HG03565 (cell line): ENCODE measurements around the gene VPS13A.
"Not testable (repeated sequence)": the region's sequence is repeated elsewhere in the genome, so short reads cannot be mapped to it uniquely, and the experiment has no call there.

Experiments used
- ATAC-seq: cut with Tn5 transposase; IDR thresholded peaks from one replicate; pipeline ENCODE4 v1.9.1; 2021; ENCODE audit warnings: mild to moderate bottlenecking, moderate library complexity; ENCODE audit not compliant: unreplicated experiment

The VPS13A gene

GRCh38 chr9:77293949-77294348 is 116.6 kb downstream of the VPS13A start:
- no peak for ATAC-seq

GRCh38 chr9:77304543-77304942 is 127.2 kb downstream of the VPS13A start:
- ATAC-seq = no peak

DNA sequence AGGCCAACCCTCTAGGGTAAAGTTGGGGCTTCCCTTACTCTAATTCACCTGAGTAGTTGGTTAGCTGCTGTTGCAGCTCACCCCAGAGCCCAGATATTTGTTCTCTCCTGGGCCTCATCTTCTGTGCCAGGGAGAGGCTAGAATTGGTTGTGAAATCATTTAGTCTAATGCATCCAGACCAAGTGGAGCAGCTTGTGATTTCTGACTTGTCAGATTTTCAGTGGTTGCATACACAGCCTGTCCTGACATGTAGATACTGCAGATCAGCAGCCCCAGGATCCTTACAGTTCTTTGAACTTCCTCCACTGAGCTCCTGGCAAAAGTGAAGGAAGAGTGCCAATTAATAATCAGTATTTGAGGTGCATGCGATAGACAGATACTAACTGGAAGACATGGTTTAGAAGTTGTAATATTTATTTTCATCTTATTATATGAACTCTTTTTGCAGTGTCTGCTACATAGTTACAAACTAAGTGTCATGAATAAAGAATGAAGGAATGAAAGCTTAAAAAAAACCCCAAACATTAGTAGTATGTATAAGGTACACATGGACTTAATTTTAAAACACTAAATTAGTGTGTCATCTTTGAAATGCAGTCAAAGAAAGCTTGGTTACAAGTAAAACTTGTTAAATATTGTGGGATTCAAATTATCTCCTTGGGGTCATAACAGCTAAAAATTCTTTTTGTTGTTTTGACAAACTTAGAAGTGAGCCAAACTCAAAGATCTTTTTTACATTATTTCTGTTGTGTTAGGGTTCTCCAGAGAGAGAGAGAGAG is 128.5 kb downstream of the VPS13A start:
- ATAC-seq = no peak

DNA sequence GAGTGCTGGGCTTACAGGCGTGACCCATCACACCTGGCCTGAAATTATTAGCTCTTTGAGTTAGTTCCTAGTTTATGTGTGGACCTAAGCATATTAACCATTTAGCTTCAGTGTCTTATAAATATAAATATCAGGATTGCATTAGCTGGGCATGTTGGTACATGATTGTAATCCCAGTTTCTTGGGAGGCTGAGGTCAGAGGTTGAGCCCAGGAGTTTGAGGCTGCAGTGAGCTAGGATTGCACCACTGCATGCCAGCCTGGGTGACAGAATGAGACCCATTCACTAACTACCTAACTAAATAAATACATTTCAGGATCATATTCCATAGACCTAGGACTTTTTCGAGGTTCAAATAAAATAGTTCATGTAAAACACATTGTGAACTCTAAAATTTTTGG is 129.8 kb downstream of the VPS13A start:
- ATAC-seq = no peak

GRCh38 chr9:77316058-77316457 is 138.7 kb downstream of the VPS13A start:
- no peak for ATAC-seq

DNA sequence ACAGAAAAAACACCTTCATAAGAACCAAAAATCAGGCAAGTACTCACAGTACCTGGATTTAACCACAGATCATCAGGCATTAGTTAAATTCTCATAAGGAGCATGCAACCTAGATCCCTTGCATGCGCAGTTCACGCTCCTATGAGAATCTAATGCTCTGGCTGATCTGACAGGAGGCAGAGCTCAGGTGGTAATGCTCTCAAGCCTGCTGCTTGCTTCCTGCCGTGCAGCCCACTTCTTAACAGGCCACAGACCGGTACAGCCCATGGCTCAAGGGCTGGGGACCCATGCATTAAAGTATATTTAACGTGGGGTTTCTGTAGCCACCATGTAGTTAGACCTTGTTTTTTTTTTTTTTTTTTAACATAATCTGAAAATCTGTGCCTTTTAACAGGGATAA is 147.7 kb downstream of the VPS13A start:
- no peak for ATAC-seq

DNA sequence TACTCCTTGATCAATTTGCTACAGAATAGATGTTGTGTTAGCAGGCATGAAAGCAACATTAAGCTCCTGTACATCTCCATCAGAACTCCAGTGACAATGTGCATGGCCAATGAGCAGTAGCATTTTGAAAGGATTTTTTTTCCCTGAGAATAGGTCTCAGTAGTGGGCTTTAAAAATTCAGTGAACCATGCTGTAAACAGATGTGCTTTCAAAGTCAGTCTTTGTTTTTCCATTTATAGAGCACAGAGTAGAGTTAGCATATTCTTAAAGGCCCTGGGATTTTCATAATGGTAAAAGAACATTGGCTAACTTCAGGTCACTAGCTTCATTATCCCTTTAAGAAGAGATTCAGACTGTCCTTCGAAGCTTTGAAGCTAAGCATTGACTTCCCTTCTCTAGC is 150.8 kb downstream of the VPS13A start:
- ATAC-seq = no peak

DNA sequence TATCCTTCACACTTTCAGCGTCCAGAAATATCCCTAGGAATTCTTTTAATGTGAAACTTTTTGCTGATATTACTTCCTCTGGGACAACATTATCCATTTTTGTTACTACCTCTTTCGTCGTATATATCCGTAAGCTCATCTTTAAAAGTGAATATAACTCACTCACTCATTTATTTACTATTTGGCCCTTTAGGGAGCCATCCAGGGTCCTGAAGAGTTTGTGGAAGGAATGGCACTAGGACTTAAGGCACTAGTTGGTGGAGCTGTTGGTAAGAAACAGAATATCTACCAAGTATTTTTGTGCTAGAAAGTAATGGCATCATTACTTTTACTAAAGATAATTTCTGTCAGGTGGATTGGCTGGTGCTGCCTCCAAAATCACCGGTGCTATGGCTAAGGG is 192.7 kb downstream of the VPS13A start:
- ATAC-seq = no peak

- ATAC-seq = no peak
Observed at GRCh38 chr9:77374266-77374665, 196.9 kb downstream of the VPS13A start.

GRCh38 chr9:77375956-77376532 is 198.7 kb downstream of the VPS13A start:
- ATAC-seq = no peak

GRCh38 chr9:77384406-77384805 is 207.1 kb downstream of the VPS13A start:
- ATAC-seq = no peak

DNA sequence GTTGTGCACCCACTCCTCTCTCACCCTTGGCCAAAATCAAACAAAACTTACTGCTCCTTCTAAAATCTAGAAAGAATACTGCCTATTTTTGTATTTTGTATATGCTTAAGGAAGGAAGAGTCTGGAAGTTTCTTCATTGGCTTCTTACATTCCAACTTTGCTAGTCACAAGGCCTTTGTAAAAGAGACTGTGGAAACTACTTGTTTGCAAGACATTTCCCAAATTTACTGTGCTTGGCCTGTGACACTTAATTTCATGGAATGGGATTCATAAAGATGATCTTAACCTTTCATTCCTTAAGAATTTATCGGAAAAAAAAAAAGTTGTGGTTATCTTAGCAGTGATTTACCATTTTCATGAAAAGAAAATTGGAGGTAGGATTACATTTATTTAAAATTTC is 208.9 kb downstream of the VPS13A start:
- ATAC-seq = no peak

DNA sequence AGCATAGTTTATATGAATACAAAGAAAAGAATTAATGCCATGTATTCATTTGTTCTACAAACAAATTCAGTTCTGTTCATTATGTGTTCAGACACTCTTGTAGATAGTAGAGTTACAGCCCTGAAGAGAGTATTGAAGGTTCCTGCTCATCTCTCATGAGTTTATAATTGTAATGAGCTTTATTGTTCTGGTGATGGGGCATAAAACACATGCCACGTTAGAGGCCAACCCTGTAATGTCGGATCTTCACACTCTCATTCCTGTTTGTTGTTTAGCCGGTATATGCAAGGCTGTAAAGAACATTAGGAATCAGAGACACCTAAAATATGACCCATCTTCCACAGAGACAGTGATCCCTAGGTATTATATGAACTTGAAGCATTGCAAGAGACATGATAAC is 214.5 kb downstream of the VPS13A start:
- ATAC-seq = no peak

- no peak for ATAC-seq
Observed at GRCh38 chr9:77392328-77392727, 215.0 kb downstream of the VPS13A start.

DNA sequence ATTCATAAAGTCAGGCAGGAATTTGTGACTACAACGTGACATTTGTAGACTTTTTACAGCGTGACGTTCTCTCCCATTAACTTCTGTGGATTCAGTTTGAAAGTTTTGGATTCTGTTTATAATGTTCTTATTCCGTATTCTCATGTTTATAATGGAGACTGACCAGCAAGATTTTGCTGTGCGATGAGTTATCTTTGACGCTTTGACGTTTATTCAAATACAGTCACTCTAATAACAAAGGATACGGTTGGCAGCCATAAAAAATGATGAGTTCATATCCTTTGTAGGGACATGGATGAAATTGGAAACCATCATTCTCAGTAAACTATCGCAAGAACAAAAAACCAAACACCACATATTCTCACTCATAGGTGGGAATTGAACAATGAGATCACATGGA is 221.2 kb downstream of the VPS13A start:
- ATAC-seq = not testable (repeated sequence)

- ATAC-seq = no peak
Observed at GRCh38 chr9:77399964-77400363, 222.6 kb downstream of the VPS13A start.

DNA sequence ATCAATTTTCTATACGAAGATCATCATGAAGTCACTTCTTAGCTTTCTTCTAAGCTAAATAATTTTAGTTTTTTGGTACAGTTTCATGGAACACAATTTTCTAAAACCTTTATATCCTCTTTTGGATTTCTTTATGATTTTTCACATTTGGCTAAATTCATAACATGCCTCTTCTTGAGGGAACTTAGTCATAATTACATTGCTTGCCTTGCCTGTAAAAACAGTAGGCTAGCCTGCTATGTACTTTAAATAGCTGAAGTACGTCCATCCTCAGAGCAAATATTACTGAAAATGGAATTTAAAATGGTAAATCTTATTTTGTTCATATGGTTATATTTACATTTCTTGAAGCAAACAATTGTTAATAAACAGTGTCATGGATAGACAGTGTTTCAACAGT is 225.0 kb downstream of the VPS13A start:
- ATAC-seq = no peak

DNA sequence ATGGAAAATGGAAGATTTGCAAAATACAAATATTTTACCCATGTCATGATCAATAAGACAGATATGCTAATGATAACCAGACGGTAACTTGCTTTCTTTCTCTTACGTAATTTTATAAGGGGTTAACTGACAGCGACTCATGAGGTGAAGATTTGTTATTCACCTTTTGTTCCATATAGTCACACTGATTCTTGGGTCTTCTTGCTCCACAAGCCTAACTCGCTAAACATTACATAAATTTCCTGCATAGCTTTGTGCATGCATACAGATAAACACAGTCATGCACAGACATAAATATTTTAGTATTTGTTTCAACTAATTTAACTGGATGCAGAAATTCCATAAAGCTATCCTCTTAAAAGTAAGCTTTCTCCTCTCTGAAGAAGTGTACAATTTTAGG is 225.9 kb downstream of the VPS13A start:
- no peak for ATAC-seq

GRCh38 chr9:77408521-77408920 is 231.2 kb downstream of the VPS13A start:
- ATAC-seq = not testable (repeated sequence)

DNA sequence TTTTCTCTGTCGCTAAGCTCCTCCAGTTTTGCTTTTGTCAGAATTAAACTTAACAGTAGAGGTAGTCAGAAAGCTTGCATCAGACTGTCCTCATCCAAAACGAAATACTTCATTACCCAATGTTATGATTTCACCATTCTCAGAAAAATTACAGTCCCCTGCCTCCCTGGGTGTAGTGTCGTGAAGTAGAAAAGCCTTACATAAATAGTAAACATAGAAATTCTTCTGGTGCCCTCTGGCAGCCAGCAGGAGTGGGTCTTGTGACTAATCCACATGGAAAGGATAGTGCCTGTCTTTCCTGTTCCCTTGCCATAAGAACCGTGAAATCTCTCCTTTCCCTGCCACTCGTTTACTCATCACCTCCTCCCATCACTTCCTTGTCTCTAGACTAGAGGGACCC is 240.2 kb downstream of the VPS13A start:
- no peak for ATAC-seq

DNA sequence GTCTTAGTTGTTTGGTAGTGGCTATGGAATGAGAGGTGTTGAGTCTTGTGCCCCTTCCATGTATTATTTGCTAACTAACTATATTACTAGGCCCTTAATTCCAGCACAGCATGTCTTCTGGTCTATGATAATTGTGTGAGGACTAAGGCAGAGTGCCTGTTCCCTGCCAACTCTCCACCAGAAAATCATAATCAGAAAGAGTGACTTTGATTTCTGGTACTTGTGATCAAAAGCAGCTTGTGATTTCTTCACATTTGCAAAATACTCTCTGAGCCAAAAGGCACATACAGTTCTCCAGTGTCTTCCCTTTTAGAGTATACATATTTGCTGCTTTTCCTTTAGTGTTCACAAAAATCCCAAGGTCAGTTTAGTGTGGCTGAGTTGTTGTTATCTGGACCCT is 240.9 kb downstream of the VPS13A start:
- ATAC-seq = no peak

DNA sequence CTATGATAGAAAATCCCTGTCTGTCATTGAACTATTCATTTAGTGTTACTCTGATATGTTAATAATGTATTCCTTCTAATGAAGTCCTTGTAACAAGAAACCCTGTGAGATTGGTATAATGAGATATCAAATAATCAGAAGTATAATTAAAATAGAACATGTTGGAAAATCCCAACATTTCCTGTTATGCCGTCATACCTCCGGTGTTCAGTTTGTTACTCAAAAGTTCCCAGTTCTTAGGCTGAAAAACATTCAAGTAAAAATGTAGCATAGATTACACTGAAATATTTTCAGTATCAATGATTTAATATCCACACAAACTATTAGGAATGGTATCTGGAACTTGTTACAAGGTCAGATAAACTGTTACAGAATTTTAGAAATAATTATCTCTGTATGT is 243.3 kb downstream of the VPS13A start:
- no peak for ATAC-seq
